ENCODE measurements around the gene SUSD3. TPM values are rescaled to one million over a fixed set of nuclear protein-coding genes. Genes with fewer than 3 reads are reported as not detected.

The SUSD3 gene
- total RNA-seq, 2 donors from 2014 or later = 45.4 to 68.4 TPM

DNA sequence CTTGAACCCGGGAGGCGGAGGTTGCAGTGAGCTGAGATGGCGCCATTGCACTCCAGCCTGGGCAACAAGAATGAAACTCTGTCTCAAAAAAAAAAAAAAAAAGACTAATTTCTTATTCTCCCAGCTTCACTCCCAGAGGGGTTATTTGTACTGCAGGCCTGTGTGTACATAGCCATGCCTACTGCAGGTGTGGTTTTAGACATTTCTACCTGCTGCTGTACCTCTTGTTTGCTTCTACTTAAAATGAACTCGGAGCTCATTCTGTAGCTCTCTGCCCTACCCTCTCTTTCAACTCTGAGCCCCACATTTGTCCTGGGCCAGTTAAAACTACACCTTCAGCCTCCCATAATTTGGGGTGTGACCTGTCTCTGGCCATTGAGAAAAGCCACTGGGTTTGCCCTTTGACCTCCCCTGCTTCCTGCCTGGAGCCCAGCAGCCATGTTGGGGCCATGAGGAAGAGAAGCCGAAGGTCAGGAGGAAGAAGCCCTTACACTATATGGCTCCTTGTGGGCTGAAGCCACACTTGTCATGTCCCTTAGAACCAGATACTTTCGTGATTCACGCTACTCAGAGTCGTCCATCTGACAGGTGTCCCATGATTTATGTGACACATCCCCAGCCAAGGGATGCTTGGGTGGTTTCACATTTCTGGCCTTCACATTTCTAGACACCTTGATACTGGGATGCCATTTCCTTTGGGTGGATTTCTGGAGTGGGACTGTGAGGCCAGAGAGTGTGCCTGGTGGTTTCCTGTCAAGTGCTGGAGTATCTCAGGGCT, 28.1 kb downstream of the SUSD3 start:
- Mint-ChIP-seq H3K9me3 (peaks cover 7% of the 10 kb centered on the region), H3K27ac (peak overlapping the region; percentile 54), H3K4me3 (no peak overlapping the region), H3K4me1 (peaks cover 35% of the 10 kb centered on the region), H3K27me3 (no peaks in the 10 kb centered on the region), H3K36me3 (ENCODE audit: low read depth) (peaks cover 69% of the 10 kb centered on the region)
- ATAC-seq (replicated peaks) = no peak

DNA sequence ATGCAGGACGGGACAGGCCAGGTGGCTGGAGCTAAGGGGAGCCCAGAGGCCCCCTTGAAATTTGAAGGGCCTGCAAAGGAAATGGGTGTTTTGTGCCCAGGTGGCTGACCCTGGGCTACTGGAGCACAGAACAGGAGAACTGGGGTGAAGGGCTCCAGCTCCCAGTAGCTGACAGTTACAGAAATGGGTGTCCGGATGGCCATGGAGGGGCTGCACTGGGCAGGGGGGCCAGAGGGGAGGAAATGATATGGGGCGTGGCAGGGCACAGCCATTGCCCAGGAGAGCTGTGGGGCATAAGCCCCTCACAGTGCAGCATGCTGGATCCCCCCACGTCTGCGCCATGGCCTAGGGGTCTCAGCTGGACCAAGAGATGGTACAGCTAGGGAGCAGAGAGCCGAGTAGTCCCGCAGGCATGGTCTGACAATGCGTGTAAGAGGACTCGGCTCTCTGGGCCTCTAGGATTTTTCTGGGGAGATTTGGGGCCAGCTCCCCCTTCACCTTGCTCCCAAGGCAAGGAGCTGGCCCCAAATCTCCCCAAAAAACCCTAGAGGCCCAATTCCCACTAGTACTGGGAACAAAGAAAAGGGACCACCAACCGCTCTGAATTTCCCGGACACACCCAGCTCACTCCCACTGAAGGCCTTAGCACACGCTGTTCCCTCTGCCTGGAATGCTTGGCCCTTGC, 29.6 kb downstream of the SUSD3 start:
- peak overlapping the region; percentile 98 for H3K27ac Mint-ChIP-seq
- peaks cover 7% of the 10 kb centered on the region for H3K9me3 Mint-ChIP-seq
- peaks cover 58% of the 10 kb centered on the region for H3K36me3 Mint-ChIP-seq (ENCODE audit: low read depth)
- peaks cover 43% of the 10 kb centered on the region for H3K4me1 Mint-ChIP-seq
- H3K4me3 Mint-ChIP-seq = no peak overlapping the region
- no peaks in the 10 kb centered on the region for H3K27me3 Mint-ChIP-seq
- no peak for ATAC-seq (replicated peaks)

DNA sequence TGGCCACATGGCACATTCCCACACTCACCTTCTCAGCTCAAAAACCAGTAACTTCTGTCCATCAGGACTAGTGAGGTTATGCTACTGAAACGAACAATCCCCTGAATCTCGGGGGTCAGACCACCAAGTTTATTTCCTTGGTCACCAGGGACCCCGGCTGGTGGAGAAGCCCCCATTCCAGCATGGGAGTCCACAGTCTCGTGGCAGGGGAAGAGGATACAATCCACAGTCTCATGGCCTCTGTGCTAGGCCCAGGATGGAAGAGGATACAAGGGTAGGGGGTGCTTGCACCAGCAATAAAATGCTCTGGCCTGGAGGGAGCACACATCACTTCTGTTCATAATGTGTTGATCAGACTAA, 30.1 kb downstream of the SUSD3 start:
- H3K4me3 Mint-ChIP-seq = no peak overlapping the region
- peaks cover 44% of the 10 kb centered on the region for H3K4me1 Mint-ChIP-seq
- ATAC-seq (replicated peaks) = no peak
- H3K27ac Mint-ChIP-seq = peak overlapping the region; percentile 98
- no peaks in the 10 kb centered on the region for H3K27me3 Mint-ChIP-seq
- peaks cover 5% of the 10 kb centered on the region for H3K9me3 Mint-ChIP-seq
- peaks cover 54% of the 10 kb centered on the region for H3K36me3 Mint-ChIP-seq (ENCODE audit: low read depth)

DNA sequence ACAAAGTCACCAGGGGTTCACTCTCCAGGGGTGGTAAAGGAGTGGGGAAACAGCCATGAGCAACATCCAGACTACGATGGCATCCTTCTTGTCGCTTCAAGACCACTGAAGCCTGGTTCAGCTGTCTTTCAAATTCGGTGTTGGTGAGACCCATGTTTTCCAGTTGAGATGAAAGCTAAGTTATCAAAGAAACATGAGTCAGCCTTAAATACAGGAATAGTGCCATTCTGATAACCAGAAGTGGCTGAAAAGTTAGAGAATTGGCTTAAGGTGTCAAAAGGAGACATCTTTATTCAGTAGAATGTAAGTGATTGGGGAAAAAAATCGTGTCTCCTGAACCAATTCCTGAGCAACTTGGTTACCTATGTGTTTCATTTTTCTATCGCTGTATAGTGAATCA, 30.5 kb downstream of the SUSD3 start:
- peak overlapping the region; percentile 98 for H3K27ac Mint-ChIP-seq
- peaks cover 3% of the 10 kb centered on the region for H3K9me3 Mint-ChIP-seq

DNA sequence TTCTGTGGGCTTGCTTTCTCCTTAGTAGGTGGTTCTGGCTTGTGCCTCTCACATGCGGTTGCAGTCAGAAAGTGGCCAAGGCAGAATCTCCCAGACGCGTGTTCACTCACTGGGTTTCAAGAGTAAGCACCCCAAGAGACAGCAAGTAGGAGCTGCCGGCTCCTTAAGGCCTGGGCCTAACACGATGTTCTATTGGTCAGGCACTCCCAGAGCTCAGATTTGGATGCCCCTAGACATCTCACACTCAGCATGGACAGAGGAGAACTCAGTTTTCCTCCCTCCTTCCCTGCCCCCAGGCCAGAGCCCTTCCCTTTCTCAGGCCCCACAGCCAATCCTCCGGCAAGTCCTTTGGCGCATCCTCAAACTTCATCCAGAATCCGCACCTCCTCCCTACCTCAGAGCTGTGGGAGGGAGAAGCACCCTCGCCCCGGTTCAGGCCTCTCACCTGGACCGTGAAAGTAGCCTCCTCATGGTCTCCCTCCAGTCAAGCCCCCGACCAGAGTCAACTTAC, 31.0 kb downstream of the SUSD3 start:
- no peaks in the 10 kb centered on the region for H3K27me3 Mint-ChIP-seq
- H3K9me3 Mint-ChIP-seq = peaks cover 3% of the 10 kb centered on the region
- H3K36me3 Mint-ChIP-seq (ENCODE audit: low read depth) = peaks cover 45% of the 10 kb centered on the region
- H3K4me3 Mint-ChIP-seq = peak overlapping the region; percentile 88
- no peak for ATAC-seq (replicated peaks)
- peak overlapping the region; percentile 98 for H3K27ac Mint-ChIP-seq
- H3K4me1 Mint-ChIP-seq = peaks cover 50% of the 10 kb centered on the region

More for the DNA sequence above, 30.5 kb downstream of the SUSD3 start:
- H3K36me3 Mint-ChIP-seq (ENCODE audit: low read depth) = peaks cover 50% of the 10 kb centered on the region
- H3K4me1 Mint-ChIP-seq = peaks cover 45% of the 10 kb centered on the region
- H3K27me3 Mint-ChIP-seq = no peaks in the 10 kb centered on the region
- H3K4me3 Mint-ChIP-seq = no peak overlapping the region
- no peak for ATAC-seq (replicated peaks)

DNA sequence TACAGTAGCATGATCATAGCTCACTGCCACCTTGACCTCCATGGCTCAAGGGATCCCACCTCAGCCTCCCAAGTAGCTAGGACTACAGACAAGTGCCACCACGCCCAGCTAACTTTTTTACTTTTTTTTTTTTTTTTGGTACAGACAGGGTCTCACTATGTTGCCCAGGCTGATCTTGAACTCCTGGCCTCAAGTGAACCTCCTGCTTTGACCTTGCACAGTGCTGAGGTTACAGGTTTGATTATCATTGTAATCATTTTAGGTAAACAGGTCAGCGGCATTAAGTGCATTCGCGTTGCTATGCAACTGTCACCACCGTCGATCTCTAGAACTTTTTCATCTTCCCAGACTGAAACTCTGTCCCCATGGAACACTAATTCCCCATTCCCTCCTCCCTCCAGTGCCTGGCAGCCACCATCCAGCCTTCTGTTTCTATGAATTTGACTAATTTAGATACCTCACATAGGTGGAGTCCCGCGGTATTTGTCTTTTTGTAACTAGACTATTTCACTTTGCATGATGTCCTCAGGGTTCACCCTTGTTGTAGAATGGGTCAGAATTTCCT, 31.7 kb downstream of the SUSD3 start:
- Mint-ChIP-seq H3K36me3 (ENCODE audit: low read depth) (peaks cover 41% of the 10 kb centered on the region), H3K4me3 (peak overlapping the region; percentile 88), H3K9me3 (peaks cover 3% of the 10 kb centered on the region), H3K27ac (peak overlapping the region; percentile 98), H3K4me1 (peaks cover 56% of the 10 kb centered on the region), H3K27me3 (no peaks in the 10 kb centered on the region)
- ATAC-seq (replicated peaks) = peak; percentile 33

DNA sequence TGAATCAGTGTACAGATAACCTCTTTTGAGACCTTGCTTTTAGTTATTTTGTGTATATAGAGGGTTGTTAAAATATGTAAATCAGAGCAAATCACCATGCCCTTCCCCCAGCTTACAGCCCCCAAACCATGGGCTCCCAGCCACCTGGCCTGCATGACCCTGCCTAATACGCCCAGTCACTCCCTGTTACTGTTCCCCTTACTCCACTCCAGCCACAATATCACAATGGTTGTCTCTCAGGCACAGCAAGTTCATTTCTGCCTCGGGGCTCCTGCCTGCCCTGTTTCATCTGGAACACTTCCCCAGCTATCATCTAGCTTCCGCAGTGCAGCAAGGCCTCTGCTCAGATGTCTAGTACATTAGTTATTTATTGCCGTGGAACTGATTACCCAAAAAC, 32.6 kb downstream of the SUSD3 start:
- no peaks in the 10 kb centered on the region for H3K27me3 Mint-ChIP-seq
- no peak for ATAC-seq (replicated peaks)
- peaks cover 3% of the 10 kb centered on the region for H3K9me3 Mint-ChIP-seq
- peaks cover 32% of the 10 kb centered on the region for H3K36me3 Mint-ChIP-seq (ENCODE audit: low read depth)
- H3K4me1 Mint-ChIP-seq = peaks cover 56% of the 10 kb centered on the region
- H3K4me3 Mint-ChIP-seq = peak overlapping the region; percentile 88
- H3K27ac Mint-ChIP-seq = peak overlapping the region; percentile 98

DNA sequence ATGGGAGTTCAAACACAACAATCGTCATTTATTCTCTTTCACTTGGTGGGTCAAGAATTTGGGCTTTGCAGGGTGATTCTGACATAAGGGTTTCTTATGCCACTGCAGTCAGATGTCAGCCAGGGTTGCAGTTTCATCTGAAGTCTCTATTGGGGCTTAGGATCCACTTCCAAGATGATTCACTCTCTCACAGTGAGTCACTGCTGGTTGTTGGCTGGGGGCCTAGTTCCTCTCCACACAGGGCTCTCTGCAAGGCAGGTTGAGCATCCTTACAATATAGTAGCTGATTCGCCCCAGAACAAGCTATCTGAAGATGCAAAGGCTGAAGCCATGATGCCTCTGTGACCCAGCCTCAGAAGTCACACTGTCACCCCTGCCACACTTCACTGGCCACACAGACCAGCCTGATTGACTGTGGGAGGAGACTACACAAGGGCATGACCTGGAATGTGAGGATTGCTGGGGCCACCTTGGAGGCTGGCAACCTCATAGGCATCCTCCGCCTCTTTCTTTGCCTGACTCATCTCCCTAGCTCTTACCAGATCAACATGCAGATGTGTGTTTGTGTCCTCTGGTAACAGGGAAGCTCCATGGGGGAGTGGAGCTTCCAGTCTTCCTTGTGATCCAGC, 33.1 kb downstream of the SUSD3 start:
- peak; percentile 59 for ATAC-seq (replicated peaks)
- Mint-ChIP-seq H3K27me3 (no peaks in the 10 kb centered on the region), H3K9me3 (peaks cover 3% of the 10 kb centered on the region), H3K4me3 (peak overlapping the region; percentile 88), H3K4me1 (peaks cover 56% of the 10 kb centered on the region), H3K36me3 (ENCODE audit: low read depth) (peaks cover 28% of the 10 kb centered on the region), H3K27ac (peak overlapping the region; percentile 98)

DNA sequence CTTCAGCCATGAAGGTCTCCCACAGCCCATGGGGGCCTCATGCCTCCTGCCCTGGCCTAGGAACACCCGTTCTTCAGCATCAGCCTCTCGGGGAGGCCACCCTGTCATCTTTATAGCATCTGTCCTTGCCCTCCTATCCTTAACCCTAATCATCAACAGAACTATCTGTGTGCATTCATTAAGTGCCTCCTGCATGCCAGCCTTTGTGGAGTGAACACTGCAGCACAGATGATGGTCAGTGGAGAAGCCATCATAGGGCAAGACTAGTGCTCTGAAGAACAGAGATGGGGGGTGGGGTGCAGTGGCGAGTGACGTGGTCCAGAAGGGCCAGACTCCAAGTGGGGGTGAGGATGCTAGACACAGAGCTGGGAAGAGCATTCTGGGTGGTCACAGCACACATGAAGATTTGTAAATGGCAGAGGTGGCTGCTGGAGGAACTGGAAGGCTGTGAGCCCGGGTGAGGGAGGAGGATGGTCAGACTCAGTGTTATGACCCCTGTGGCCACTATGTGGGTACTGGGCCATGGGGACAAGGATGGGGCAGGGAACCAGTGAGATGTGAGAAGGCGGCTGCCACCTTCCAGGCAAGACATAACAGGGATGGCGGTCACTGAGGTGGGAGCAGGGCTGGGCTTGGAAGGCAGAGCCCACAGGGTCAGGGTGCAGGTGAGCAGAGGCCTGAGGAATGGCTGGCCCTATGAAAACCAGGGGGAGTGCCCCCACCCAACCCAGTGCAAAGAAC, 33.9 kb downstream of the SUSD3 start:
- Mint-ChIP-seq H3K27ac (peak overlapping the region; percentile 98), H3K9me3 (peaks cover 3% of the 10 kb centered on the region), H3K4me1 (peaks cover 61% of the 10 kb centered on the region), H3K4me3 (peak overlapping the region; percentile 88), H3K27me3 (no peaks in the 10 kb centered on the region), H3K36me3 (ENCODE audit: low read depth) (peaks cover 24% of the 10 kb centered on the region)
- ATAC-seq (replicated peaks) = no peak

DNA sequence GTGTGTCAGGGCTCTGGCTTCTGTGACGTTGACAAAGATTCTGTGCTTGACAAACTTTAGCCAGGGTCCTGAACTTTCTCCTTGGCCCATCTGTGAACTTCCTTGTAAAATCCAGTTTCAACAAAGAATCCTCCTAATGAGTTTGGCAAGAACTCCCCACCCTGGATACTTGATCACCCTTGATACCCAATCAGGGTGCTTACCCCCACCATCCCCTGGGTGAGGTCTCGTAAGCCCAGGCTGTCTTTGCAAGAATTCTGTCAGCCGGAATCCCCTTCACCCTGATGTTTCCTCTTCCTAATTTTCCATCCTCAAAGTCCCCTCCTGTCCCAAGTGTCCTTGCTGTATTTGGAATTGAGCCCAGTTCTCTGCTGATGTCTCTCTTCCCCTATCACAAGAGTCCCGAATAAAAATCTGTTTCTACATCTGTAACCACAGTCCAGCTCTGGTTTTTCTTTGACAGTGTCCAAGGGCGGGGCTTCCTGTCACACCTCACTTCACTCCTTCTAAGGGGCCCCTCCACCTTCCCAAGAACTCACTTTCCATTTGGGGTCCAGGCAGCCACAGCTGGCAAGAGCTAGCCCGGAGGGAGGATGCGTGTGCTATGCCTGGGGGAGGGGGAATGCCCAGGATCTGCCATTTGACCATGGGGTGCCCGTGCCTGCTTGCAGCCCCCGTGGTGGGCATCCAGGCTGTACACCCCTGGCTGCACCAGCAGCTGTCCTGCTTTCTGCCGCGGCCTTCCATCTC, 34.8 kb downstream of the SUSD3 start:
- no peaks in the 10 kb centered on the region for H3K27me3 Mint-ChIP-seq
- peak overlapping the region; percentile 88 for H3K4me3 Mint-ChIP-seq
- peaks cover 68% of the 10 kb centered on the region for H3K4me1 Mint-ChIP-seq
- no peak for ATAC-seq (replicated peaks)
- peaks cover 24% of the 10 kb centered on the region for H3K36me3 Mint-ChIP-seq (ENCODE audit: low read depth)
- H3K27ac Mint-ChIP-seq = peak overlapping the region; percentile 98
- peaks cover 3% of the 10 kb centered on the region for H3K9me3 Mint-ChIP-seq

DNA sequence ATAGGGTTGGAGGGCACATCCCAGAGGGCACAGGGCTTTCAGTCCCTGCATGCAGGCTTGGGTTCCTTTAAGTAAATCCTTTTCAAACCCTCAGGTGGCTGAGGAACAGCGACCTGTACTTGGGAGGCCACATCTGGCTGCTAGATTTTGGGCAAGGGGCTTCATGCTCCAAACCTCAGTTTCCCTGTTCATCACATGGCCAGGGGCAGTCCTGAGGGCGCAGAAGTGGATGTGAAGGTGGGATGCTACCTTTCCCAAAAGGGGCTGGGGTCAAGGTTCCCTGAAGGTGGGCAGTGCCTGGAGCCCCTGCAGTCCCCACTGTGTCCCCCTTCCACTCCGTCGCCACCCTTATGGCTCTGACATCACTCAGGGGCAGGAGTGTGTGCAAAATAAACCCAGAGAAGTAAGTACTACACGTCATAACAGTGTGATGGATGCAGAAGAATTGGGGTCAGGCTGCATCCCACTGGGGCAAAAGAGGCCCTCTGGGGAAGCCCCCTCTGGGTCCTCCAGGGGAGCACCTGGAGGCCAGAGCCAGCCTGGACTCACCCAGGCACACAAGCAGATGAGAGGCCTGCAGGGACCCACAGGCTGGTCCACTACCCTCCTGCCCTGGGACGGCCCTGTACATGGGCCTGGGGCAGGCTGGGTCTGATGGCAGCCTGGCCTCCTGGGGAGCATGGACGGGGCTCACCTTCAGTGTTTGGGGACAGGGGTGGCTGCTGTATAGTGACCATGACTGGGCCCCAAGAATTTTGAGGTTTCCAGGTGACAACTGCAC, 35.6 kb downstream of the SUSD3 start:
- H3K27me3 Mint-ChIP-seq = no peaks in the 10 kb centered on the region
- H3K36me3 Mint-ChIP-seq (ENCODE audit: low read depth) = peaks cover 18% of the 10 kb centered on the region
- H3K9me3 Mint-ChIP-seq = peaks cover 3% of the 10 kb centered on the region
- H3K4me3 Mint-ChIP-seq = peak overlapping the region; percentile 88
- peaks cover 63% of the 10 kb centered on the region for H3K4me1 Mint-ChIP-seq
- no peak for ATAC-seq (replicated peaks)
- H3K27ac Mint-ChIP-seq = peak overlapping the region; percentile 98

DNA sequence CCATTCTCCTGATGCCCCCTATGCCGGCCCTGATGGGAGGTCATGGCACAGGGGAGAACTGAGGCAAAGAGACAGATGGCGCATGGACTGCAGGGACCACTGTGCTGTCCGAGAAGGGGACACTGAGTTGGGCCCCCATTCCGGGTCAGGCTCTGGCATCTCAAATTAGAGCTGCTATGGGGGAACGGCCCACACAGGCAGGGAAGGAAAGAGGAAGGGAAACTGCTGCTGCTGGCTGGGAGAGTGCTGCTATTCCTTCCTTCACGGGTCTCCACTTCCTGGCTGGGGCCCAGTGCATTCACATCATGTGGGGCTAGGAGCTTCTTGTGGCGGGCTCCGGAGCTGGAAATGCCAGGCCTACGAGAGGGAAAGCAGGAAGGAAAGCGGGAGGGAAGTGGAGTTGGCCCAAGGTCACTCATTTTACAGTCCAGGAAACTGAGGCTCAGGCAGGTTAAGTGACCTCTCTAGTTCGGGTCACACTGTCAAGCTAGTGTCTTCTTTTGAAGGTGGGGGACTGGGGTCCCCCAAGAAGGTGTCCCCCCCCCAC, 36.2 kb downstream of the SUSD3 start:
- peak overlapping the region; percentile 88 for H3K4me3 Mint-ChIP-seq
- peak overlapping the region; percentile 98 for H3K27ac Mint-ChIP-seq

More for the DNA sequence above, 36.2 kb downstream of the SUSD3 start:
- Mint-ChIP-seq H3K4me1 (peaks cover 59% of the 10 kb centered on the region), H3K27me3 (no peaks in the 10 kb centered on the region), H3K9me3 (peaks cover 3% of the 10 kb centered on the region), H3K36me3 (ENCODE audit: low read depth) (peaks cover 14% of the 10 kb centered on the region)
- no peak for ATAC-seq (replicated peaks)
